HEK293T (cell line): ENCODE results near the gene CHST11.
"Not testable (repeated sequence)": the region's sequence is repeated elsewhere in the genome, so short reads cannot be mapped to it uniquely, and the experiment has no call there.

ENCODE experiments used
- CTCF ChIA-PET: fragments of 350-600 bp; formaldehyde crosslinking; extraction: SDS; loops from one replicate; lab custom pipeline; 2021; ENCODE audit warnings: antibody characterized with exemption, inconsistent platforms; lab: Yijun Ruan, JAX
- POLR2A ChIA-PET: fragments of 350-600 bp; formaldehyde crosslinking; extraction: SDS; loops from one replicate; lab custom pipeline; 2020; ENCODE audit warnings: antibody characterized with exemption, inconsistent platforms; lab: Yijun Ruan, JAX
- DNase-seq: peaks from one replicate; pipeline ENCODE4 v3.0.0; 2012; ENCODE audit warnings: mixed read lengths; ENCODE audit errors: extremely low spot score
- ARNT ChIP-seq: fragments of 450-650 bp; IDR thresholded peaks from 2 replicates; pipeline ENCODE4 v1.6.1; 2017; ENCODE audit warnings: mild to moderate bottlenecking
- BHLHE40 ChIP-seq: fragments of 450-650 bp; IDR thresholded peaks from 2 replicates; pipeline ENCODE4 v1.6.1; 2016; ENCODE audit warnings: mild to moderate bottlenecking, moderate library complexity, borderline replicate concordance
- CTBP1 ChIP-seq: fragments of 450-650 bp; IDR thresholded peaks from 2 replicates; pipeline ENCODE4 v1.6.1; 2016; ENCODE audit warnings: borderline replicate concordance
- ELF4 ChIP-seq: fragments of 450-650 bp; IDR thresholded peaks from 2 replicates; pipeline ENCODE4 v1.6.1; 2017; ENCODE audit warnings: antibody characterized with exemption
- FOXA1 ChIP-seq: fragments of 450-650 bp; IDR thresholded peaks from 2 replicates; pipeline ENCODE4 v1.6.1; 2016; ENCODE audit warnings: mild to moderate bottlenecking
- FOXK2 ChIP-seq: fragments of 450-650 bp; IDR thresholded peaks from 2 replicates; pipeline ENCODE4 v1.6.1; 2016; ENCODE audit warnings: mild to moderate bottlenecking
- FOXM1 ChIP-seq: fragments of 450-650 bp; IDR thresholded peaks from 2 replicates; pipeline ENCODE4 v1.6.1; 2017; ENCODE audit warnings: mild to moderate bottlenecking, borderline replicate concordance
- HDGF ChIP-seq: fragments of 450-650 bp; IDR thresholded peaks from 2 replicates; pipeline ENCODE4 v1.6.1; 2017; ENCODE audit warnings: antibody characterized with exemption, borderline replicate concordance
- L3MBTL2 ChIP-seq: fragments of 450-650 bp; conservative IDR thresholded peaks from 2 replicates; pipeline ENCODE4 v1.6.1; 2016; ENCODE audit warnings: mild to moderate bottlenecking
- LEF1 ChIP-seq: fragments of 450-650 bp; IDR thresholded peaks from 2 replicates; pipeline ENCODE4 v1.6.1; 2017; ENCODE audit warnings: mild to moderate bottlenecking, borderline replicate concordance
- NFRKB ChIP-seq: fragments of 450-650 bp; IDR thresholded peaks from 2 replicates; pipeline ENCODE4 v1.6.1; 2016; ENCODE audit warnings: mild to moderate bottlenecking, moderate library complexity
- PKNOX1 ChIP-seq: fragments of 450-650 bp; IDR thresholded peaks from 2 replicates; pipeline ENCODE4 v1.6.1; 2016
- SP1 ChIP-seq: fragments of 450-650 bp; IDR thresholded peaks from 2 replicates; pipeline ENCODE4 v1.6.1; 2017
- SUZ12 ChIP-seq: fragments of 450-650 bp; IDR thresholded peaks from 2 replicates; pipeline ENCODE4 v1.6.1; 2016; ENCODE audit warnings: mild to moderate bottlenecking
- TARDBP ChIP-seq: fragments of 450-650 bp; IDR thresholded peaks from 2 replicates; pipeline ENCODE4 v1.6.1; 2016
- ZNF384 ChIP-seq: fragments of 450-650 bp; IDR thresholded peaks from 2 replicates; pipeline ENCODE4 v1.6.1; 2016

The CHST11 gene

GRCh38 chr12:104522985-104523722 is 66.4 kb downstream of the CHST11 start:
- TF ChIP-seq NFRKB (no peak), FOXK2 (no peak)
- ChIA-PET POLR2A (interaction anchor here (0.5 kb wide), 1 partner anchor 242 kb away, joined by 3 read pairs; no protein-coding TSS in a partner anchor), CTCF (interaction anchor here (1.2 kb wide), 1 partner anchor 141 kb away, joined by 4 read pairs; no protein-coding TSS in a partner anchor)
- DNase-seq, result no peak

- no peak for DNase-seq
- CTCF ChIA-PET, result interaction anchor here (1.2 kb wide), 1 partner anchor 142 kb away, joined by 4 read pairs; no protein-coding TSS in a partner anchor
- POLR2A ChIA-PET, result no interaction called here
- TF ChIP-seq PKNOX1 (no peak), ELF4 (no peak), FOXM1 (no peak), SUZ12 (no peak), FOXK2 (no peak), HDGF (no peak), TARDBP (no peak), CTBP1 (no peak), ZNF384 (no peak), SP1 (no peak), NFRKB (no peak), FOXA1 (no peak), ARNT (no peak), LEF1 (no peak), BHLHE40 (no peak)
These were observed 67.5 kb downstream of the CHST11 start for GRCh38 chr12:104524034-104524832.

GRCh38 chr12:104526320-104526719 is 69.6 kb downstream of the CHST11 start:
- ChIA-PET POLR2A (no interaction called here), CTCF (no interaction called here)
- peak; percentile 28 for DNase-seq
- no peak for TF ChIP-seq ZNF384
- no peak for TF ChIP-seq ARNT
- peak; percentile 93 for TF ChIP-seq PKNOX1

- no peak for DNase-seq
- ChIA-PET POLR2A (no interaction called here), CTCF (no interaction called here)
- TF ChIP-seq FOXM1 (no peak), HDGF (no peak), PKNOX1 (no peak), LEF1 (no peak), SUZ12 (no peak), ELF4 (no peak), BHLHE40 (no peak), CTBP1 (no peak), FOXK2 (no peak), ARNT (no peak), SP1 (no peak), FOXA1 (no peak), NFRKB (no peak)
These were observed 70.0 kb downstream of the CHST11 start for GRCh38 chr12:104526751-104527150.

- DNase-seq, POLR2A ChIA-PET: not testable (repeated sequence)
- CTCF ChIA-PET, result interaction anchor here (0.7 to 1.1 kb wide), 2 partner anchors 27 to 146 kb away, joined by 3 to 4 read pairs; no protein-coding TSS in a partner anchor
These were observed 70.9 kb downstream of the CHST11 start for GRCh38 chr12:104527653-104528052.

GRCh38 chr12:104529130-104529874 is 72.6 kb downstream of the CHST11 start:
- ChIA-PET POLR2A (no interaction called here), CTCF (no interaction called here)
- TF ChIP-seq PKNOX1 (no peak), HDGF (no peak), ARNT (no peak), TARDBP (no peak), SUZ12 (no peak), SP1 (no peak), ELF4 (no peak), NFRKB (no peak), FOXM1 (no peak), FOXK2 (no peak), FOXA1 (no peak), BHLHE40 (no peak), LEF1 (no peak), L3MBTL2 (no peak), ZNF384 (no peak), CTBP1 (no peak)
- no peak for DNase-seq
